Activated naive CD4-positive, alpha-beta T cell treated with Interleukin-2 at 50 U/mL for 16 hours (primary cell): ENCODE measurements around the gene REXO5.
A peak's percentile ranks its signal among the peaks of the same experiment; 100 is the strongest.

Experiments
- DNase-seq: peaks from one replicate; pipeline ENCODE4 v3.0.0-alpha.2; 2020

Gene REXO5

GRCh38 chr16:20873331-20873730 is 67.0 kb downstream of the REXO5 start:
- no peak for DNase-seq

- no peak for DNase-seq
These were observed 67.8 kb downstream of the REXO5 start for GRCh38 chr16:20874088-20874581.

- DNase-seq, result no peak
These were observed 69.0 kb downstream of the REXO5 start for GRCh38 chr16:20875355-20875650.

GRCh38 chr16:20878682-20879147 is 72.4 kb downstream of the REXO5 start:
- DNase-seq, result peak; percentile 5

- DNase-seq, result no peak
These were observed 73.1 kb downstream of the REXO5 start for GRCh38 chr16:20879175-20880040.

- DNase-seq, result no peak
These were observed 74.7 kb downstream of the REXO5 start for GRCh38 chr16:20880867-20881502.

- no peak for DNase-seq
These were observed 75.2 kb downstream of the REXO5 start for GRCh38 chr16:20881503-20881878.

- no peak for DNase-seq
These were observed 77.4 kb downstream of the REXO5 start for GRCh38 chr16:20883554-20884239.

GRCh38 chr16:20884240-20884556 is 77.9 kb downstream of the REXO5 start:
- no peak for DNase-seq

GRCh38 chr16:20886320-20886719 is 80.0 kb downstream of the REXO5 start:
- no peak for DNase-seq

GRCh38 chr16:20887207-20887606 is 80.9 kb downstream of the REXO5 start:
- DNase-seq, result no peak

GRCh38 chr16:20889625-20890275 is 83.4 kb downstream of the REXO5 start:
- no peak for DNase-seq

- no peak for DNase-seq
These were observed 88.1 kb downstream of the REXO5 start for GRCh38 chr16:20894388-20894787.

GRCh38 chr16:20897253-20897897 is 91.0 kb downstream of the REXO5 start:
- DNase-seq, result no peak

GRCh38 chr16:20897922-20898321 is 91.6 kb downstream of the REXO5 start:
- DNase-seq, result no peak

GRCh38 chr16:20899071-20899470 is 92.7 kb downstream of the REXO5 start:
- DNase-seq, result no peak
